Measurements from ENCODE around the gene PLEKHJ1.
"Not testable (repeated sequence)": the region's sequence is repeated elsewhere in the genome, so short reads cannot be mapped to it uniquely, and the experiment has no call there.

Gene PLEKHJ1, protein sequence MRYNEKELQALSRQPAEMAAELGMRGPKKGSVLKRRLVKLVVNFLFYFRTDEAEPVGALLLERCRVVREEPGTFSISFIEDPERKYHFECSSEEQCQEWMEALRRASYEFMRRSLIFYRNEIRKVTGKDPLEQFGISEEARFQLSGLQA

GRCh38 chr19:2236314-2237050 lies at the start of gene PLEKHJ1, which contains the start of gene SF3A2:
Gene PLEKHJ1 (minus strand): TSS chr19:2236329. CDS start chr19:2236248, 81 bp downstream.
Gene SF3A2 (plus strand): TSS chr19:2236824. CDS start chr19:2243419, 6,595 bp downstream.
- peak; percentile 92 to 93 for DNase-seq

DNA sequence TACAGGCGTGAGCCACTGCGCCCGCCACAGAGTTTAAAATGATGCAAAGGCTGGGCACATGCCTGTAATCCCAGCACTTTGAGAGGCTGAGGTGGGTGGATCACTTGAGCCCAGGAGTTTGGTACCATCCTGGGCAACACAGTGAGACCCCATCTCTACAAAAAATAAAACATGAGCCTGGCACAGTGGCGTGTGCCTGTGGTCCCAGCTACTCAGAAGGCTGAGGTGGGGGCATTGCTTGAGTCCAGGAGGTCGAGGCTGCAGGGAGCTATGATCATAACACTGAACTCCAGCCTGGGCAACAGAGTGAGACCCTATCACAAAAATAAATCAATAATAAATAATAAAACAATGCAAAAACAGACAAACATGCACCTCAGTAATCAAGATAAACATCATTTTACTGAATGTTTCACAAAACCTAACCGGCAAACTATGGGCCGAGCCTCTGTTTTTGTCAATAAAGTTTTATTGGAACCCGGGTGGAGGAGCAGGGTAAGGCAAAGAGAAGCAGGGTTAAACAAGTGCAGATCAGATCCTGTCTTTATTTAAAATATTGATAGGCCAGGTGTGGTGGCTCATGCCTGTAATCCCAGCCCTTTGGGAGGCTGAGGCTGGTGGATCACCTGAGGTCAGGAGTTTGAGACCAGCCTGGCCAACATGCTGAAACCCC lies 47.8 kb upstream of the PLEKHJ1 start:
- no peak for DNase-seq

- no peak for DNase-seq
Measured at GRCh38 chr19:2282862-2283237, 46.7 kb upstream of the PLEKHJ1 start.

DNA sequence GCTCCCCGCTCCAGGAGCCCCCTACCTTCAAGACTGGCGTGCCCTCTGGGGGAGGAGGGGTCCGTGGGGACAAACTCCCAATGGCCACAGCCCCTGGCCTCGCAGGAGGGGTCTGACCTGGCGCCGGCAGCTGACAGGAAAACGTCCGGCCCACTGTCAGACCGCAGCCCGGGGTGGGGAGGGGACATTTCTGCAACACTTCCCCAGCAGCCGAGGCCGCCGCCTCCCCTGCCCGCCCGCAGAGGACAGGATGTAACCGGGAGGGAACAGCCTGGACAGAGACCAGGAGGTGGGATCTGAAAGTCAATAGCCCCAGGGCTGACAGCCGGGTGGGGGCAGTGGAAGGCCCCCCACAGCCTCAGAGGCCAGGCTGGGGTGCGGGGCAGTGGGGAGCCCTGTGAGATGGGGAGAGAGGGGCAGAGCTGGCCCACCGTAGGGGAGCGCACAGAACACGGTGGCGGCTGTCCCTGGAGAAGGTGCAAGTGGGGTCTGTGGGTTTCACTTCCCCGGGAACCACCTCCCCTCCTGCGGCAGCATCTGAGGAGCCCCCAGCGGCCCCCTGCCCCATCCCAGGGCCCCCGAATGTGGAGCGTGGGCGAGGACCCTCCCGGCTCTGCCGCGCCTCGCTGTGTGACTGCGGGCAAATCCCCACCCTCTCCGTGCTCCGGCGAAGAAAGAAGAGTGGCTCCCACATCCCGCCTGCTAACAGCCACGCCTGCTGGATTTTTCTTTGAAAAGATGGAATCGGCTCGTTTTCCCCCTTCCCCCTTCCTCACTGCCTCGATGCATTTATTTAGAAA lies 46.1 kb upstream of the PLEKHJ1 start, which contains the start of gene PEAK3:
Gene PEAK3, minus strand, starts transcription at position 114 of the 800 bp plus-strand sequence. CDS start 1,244 bp downstream, outside the sequence.
- peak; percentile 79 to 82 for DNase-seq

DNA sequence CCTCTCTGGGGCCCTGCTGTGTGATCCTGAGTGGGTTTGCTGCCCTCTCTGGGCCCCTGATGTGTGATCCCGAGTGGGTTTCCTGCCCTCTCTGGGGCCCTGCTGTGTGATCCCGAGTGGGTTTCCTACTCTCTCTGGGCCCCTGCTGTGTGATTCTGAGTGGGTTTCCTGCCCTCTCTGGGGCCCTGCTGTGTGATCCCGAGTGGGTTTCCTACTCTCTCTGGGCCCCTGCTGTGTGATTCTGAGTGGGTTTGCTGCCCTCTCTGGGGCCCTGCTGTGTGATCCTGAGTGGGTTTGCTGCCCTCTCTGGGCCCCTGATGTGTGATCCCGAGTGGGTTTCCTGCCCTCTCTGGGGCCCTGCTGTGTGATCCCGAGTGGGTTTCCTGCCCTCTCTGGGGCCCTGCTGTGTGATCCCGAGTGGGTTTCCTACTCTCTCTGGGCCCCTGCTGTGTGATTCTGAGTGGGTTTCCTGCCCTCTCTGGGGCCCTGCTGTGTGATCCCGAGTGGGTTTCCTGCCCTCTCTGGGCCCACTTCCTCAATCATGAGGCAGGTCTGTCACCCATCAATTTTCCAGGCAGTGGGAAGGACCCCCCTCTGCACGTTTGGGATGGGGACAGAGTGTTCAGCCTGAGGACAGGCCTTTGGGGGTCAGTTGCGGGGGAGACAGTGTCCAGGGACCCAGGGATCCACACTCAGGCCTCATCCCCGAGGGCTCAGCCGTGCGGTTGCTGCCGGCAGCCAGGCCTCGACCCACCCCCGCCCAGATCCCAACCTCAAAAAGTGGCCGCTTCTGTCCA lies 45.3 kb upstream of the PLEKHJ1 start:
- not testable (repeated sequence) for DNase-seq

DNA sequence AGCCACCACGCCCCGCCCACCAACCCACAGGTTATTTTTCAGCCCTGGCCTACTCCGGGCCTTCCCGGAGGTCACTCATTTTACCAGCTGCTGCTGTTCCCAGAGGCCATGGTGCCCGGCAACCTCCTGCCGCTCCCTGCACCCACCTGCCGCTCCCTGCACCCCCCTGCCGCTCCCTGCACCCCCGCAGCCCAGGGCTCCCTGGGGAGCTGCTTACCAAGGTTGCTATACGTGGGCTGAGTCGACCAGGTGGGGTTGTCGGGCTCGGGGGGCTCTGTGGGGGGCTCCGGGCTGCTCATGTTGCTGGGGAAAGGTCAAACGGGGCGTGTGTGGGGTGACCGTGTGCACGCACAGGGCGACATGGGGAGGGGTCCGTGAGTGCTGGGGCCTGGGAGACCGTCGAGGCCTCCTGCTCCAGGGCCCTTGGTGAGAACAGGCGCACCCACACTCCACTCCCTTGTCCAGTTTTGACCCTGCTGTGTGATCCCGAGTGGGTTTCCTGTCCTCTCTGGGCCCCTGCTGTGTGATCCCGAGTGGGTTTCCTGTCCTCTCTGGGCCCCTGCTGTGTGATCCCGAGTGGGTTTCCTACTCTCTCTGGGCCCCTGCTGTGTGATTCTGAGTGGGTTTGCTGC lies 44.6 kb upstream of the PLEKHJ1 start:
- no peak for DNase-seq

DNA sequence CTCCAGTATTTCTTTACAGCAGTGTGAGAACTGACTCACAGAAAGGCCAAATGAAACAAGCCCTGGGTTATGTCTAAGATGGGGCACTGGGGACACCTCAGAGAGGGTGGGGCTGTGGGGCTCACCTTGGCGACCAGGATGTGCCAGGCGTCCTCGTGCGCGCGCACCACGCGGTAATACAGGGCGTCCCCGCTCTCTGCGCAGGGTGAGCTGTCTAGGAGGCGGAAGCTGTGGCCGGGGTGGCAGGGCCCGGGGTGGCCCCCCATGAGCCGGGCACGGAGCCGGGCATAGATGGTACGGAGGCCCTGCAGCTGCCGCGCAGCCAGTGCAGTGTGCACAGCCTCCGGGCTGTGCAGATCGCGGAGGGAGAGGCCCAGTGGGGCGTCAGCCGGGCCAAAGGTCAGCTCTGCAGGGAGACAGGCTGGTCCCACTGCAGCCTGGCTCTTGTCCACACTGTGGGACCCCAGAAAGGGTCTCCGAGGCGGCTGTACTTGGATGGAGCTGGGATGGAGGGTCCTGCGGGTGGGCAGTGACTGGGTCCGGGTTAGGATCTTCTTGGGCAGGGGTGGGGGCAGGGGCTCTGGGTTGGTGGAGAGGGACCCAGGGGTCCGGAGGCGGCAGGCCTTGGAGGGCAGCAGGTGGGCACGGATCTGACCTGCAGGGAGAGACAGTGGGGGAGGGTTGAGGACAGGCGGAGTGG lies 42.5 kb upstream of the PLEKHJ1 start:
- DNase-seq = no peak

GRCh38 chr19:2277138-2277537 lies 41.0 kb upstream of the PLEKHJ1 start:
- DNase-seq = no peak

DNA sequence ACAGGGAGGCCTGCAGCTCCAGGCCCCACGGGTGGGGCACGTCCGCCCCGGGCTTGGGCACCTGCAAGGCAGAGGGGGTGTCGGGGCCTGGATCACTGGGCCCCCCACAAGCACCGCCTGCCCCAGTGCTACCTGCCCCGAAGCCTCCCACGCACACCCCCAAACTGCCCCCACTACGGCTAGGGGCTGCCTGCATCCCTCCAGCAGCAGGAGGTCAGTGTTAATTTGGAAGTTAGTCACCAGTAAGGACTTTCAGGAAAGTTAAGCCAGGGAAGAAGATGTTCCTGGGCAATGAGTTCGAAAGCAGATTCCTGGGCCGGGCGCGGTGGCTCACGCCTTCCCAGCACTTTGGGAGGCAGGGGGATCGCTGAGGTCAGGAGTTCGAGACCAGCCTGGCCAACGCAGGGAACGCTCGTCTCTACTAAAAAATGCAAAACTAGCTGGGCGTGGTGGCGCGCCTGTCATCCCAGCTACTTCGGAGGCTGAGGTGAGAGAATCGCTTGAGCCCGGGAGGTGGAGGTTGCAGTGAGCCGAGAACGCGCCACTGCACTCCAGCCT lies 40.4 kb upstream of the PLEKHJ1 start:
- DNase-seq = no peak

- no peak for DNase-seq
Measured at GRCh38 chr19:2275588-2276428, 39.7 kb upstream of the PLEKHJ1 start.

- peak; percentile 60 to 74 for DNase-seq
Measured at GRCh38 chr19:2274931-2275535, 38.9 kb upstream of the PLEKHJ1 start.

DNA sequence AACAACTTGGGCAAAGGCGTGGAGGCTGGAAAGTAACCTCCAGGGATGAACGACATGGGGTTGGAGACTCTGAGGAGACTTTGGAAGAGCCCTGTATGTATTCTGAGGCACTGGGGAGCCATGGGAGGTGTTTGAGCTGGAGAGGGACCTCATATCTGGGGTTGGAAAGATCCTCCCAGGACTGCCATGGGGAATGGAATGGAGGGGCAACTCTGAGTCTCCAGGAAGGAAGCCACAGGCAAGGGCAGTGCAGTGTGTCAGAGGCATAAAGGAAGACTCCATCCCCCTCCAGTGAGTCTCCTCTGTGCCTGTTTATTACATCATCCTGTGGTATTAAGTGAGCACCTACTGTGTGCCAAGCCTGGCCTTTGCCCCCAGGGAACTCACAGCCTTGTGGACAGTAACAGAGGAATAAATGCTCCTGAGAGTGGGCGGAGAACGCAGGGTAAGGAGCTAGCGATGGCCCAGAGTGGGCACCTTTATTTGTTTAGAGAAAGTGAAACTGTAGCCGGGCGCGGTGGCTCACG lies 38.1 kb upstream of the PLEKHJ1 start:
- DNase-seq = no peak

GRCh38 chr19:2273356-2274184 lies 37.4 kb upstream of the PLEKHJ1 start:
- peak; percentile 60 to 71 for DNase-seq

GRCh38 chr19:2271234-2272103 lies 35.3 kb upstream of the PLEKHJ1 start:
- DNase-seq = no peak

DNA sequence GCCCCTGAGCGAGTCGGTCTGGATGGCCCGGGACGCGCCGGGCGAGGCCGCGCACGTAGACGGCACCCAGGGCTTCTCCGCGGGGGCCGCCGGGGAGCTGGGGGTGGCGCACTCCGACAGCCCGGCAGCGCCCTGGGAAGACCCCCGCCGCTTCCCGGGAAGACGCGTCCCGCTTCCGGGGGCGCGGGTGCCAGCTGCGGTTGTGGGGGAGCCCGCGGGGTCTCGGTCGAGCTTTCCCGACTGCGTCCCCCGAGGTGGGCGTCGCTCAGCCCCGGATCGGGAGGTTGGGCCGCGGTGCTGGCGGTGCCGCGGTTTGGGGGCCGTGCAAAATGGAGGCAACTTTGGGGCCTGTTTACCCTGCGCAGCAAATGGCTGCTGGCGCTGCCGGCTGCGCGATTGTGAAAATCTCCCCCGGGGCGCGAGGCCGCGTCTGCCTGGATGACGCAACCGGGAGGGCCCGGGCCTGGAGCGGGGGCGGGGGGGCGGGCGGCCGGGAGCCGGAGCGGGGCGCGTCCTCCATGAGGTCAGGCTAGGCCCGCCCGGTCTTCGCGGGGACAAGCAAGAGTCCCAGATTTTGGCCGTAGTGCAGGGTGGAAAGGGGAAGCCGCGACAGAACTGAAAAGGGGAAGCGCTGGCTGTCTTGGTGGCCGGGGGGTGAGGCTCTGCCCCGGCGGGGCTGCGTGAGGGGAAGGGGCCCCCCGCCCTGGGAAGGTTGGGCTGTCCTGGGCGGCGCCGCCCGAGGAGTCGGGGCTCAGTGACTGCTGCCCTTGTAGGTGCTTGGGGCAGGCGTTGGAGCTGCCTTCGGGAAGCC lies 34.5 kb upstream of the PLEKHJ1 start:
- peak; percentile 92 to 95 for DNase-seq

- no peak for DNase-seq
Measured at GRCh38 chr19:2270157-2270422, 34.0 kb upstream of the PLEKHJ1 start.
